ENCODE measurements around the gene SH3RF3.
"Not testable (repeated sequence)": the region's sequence is repeated elsewhere in the genome, so short reads cannot be mapped to it uniquely, and the experiment has no call there.

The SH3RF3 gene

GRCh38 chr2:109159096-109159495, 30.1 kb downstream of the SH3RF3 start:
- DNase-seq (ENCODE audit: low spot score) = no peak

- no peak for DNase-seq (ENCODE audit: low spot score)
These were observed 31.9 kb downstream of the SH3RF3 start for GRCh38 chr2:109160714-109161440.

DNA sequence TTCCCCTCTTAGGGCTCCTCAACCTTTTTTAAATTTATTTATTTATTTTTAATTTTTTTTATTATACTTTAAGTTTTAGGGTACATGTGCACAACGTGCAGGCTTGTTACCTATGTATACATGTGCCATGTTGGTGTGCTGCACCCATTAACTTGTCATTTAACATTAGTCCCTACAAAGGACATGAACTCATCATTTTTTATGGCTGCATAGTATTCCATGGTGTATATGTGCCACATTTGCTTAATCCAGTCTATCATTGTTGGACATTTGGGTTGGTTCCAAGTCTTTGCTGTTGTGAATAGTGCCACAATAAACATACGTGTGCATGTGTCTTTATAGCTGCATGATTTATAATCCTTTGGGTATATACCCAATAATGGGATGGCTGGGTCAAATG, 33.4 kb downstream of the SH3RF3 start:
- DNase-seq (ENCODE audit: low spot score) = not testable (repeated sequence)

GRCh38 chr2:109162999-109163398, 34.0 kb downstream of the SH3RF3 start:
- DNase-seq (ENCODE audit: low spot score) = no peak

DNA sequence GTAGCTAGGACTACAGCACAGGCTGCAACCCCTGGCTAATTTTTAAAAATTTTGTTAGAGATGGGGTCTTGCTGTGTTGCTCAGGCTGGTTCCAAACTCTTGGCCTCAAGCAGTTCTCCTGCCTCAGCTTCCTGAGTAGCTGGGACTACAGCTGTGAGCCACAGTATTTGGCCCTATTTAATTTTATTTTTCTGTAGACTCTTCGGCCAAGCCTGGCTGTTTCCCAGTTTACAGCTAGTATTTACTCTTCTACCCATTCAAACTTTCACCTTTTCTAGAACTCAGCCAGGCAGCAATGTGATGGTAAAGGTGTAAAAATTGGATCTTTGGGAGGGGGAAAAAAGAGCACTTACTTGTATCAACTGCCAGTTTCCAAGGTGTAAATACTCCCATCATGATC, 35.3 kb downstream of the SH3RF3 start:
- DNase-seq (ENCODE audit: low spot score) = no peak

GRCh38 chr2:109164739-109165221, 35.8 kb downstream of the SH3RF3 start:
- no peak for DNase-seq (ENCODE audit: low spot score)

DNA sequence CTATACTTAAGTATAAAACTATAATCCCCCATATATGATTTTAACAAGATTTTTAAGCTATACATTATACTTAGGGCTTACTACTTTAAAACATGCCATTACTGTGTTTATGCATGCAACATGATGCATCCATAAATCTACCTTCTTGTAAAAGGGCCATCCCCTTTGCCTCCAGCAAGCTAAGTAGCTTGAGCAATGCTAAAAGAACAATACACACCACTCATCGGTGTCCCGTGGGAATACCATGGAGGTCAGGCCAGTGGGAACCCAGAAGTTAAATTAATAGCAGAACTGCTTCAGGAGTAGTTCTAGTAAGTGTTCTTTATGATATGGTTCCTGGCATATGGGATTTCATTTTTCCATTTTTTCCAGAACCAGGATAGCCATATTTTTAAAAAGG, 37.8 kb downstream of the SH3RF3 start:
- DNase-seq (ENCODE audit: low spot score) = no peak

GRCh38 chr2:109168086-109168485, 39.1 kb downstream of the SH3RF3 start:
- DNase-seq (ENCODE audit: low spot score) = no peak

- no peak for DNase-seq (ENCODE audit: low spot score)
These were observed 39.7 kb downstream of the SH3RF3 start for GRCh38 chr2:109168716-109169115.

- no peak for DNase-seq (ENCODE audit: low spot score)
These were observed 41.6 kb downstream of the SH3RF3 start for GRCh38 chr2:109170645-109171044.

DNA sequence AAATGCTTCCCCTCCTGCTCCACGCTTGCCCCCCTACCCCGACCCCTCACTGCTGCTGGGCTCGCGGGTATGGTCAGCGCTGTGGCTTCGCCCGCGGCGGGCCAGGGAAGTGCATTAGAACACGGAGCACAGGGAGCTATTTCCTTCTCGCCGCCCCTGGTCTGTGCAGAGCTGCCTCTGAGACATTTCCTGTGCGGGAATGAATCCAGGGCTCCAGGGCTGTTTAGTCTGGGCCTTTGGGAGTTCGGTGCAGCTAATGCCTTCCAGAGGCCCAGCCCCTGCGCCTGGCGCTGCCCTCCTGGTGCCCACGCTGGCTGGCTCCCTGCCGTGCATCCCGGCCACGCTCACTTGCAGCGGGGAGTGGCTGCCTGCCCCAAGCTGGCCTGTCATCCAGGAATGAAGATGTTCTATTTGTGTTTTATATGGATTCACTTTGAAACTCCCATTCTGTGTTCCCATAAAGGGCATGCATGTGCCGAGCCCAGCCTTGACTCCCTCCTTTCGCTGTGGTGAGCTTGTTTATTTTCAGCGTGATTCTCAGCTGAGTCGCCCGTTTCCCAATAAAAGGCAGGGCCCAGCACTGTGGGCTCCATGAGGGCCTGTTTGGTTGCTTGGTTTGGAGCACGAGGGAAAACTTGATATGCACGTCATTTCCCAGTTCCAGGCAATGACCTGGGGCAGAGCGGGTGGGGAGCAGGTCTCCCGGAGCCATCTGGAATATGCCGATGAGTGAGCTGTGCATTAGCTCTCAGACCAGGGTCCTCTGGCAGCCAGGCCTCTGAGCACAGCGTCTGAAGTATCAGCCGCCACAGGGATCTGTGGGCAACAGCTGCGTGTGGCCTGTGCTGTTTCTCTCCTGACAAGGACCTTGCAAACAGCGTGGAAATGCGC, 42.7 kb downstream of the SH3RF3 start:
- DNase-seq (ENCODE audit: low spot score) = no peak

GRCh38 chr2:109172556-109173105, 43.6 kb downstream of the SH3RF3 start:
- DNase-seq (ENCODE audit: low spot score) = no peak

GRCh38 chr2:109173311-109174171, 44.5 kb downstream of the SH3RF3 start:
- DNase-seq (ENCODE audit: low spot score) = no peak

DNA sequence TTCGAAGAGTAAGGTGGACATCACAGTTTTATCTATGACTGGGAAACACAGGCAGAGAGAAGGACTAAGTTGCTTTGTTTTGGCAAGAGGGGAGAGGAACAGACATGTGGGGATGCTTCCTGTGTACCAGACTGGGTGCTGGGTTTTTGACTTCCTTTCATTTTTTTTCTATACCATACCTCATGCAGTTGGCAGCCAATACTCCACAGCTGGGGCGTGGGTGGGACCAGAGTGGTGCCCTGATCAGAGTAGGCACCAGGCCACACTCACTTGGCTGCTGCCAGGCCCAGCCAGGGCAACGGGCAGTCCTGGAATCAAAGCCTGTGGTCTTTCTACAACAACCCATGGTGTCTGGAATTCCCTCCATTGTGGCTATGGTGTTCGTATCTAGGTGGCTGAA, 45.2 kb downstream of the SH3RF3 start:
- peak; percentile 5 for DNase-seq (ENCODE audit: low spot score)

DNA sequence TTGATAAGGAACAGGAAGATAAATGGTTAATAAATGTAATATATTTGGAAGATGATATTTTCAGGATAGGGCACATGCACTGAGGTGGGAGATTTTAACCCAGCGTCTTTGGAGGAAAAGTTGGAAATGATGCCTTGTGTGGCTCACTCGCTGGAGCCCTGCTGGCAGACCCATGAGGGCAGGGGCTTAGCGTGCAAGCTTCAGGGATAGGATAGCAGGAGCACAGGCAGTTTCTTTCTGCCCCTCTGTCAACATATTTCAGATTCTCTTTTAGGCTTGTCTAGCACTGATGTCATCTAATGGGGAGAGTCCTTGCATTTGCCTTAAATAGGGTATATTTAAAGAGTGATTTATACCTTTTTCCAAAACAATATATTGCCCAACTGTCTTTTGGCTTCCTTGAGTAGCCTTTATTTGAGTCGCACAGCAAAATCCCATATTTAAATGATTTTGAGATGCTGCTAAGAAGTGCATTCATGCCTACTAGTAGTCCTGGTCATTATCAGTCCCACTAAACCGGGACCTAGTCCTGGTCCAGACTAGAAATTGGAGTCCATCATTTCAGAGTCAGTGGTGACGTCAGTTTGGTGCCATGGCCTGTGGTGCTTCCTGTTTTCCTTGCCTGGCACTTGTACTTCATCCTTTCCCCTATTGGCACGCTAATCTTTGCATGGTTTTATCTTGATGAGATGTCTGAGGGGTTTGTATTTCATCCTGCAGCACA, 45.8 kb downstream of the SH3RF3 start:
- no peak for DNase-seq (ENCODE audit: low spot score)

DNA sequence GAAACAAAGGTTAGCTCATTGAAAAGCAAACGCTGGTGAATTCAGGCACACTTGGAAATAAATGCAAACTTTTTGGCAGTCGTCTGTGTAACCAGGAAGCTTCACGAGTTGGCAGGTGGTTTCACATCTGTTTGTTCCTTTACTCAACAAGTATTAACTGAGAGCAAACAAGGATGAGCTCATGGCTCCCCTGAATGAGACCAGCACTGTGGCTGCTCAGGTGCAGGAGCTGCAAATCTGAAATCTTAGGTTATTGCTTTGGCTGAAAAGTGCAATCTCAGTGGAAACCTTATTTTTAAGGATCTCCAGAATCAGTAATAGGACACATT, 46.3 kb downstream of the SH3RF3 start:
- DNase-seq (ENCODE audit: low spot score) = no peak

DNA sequence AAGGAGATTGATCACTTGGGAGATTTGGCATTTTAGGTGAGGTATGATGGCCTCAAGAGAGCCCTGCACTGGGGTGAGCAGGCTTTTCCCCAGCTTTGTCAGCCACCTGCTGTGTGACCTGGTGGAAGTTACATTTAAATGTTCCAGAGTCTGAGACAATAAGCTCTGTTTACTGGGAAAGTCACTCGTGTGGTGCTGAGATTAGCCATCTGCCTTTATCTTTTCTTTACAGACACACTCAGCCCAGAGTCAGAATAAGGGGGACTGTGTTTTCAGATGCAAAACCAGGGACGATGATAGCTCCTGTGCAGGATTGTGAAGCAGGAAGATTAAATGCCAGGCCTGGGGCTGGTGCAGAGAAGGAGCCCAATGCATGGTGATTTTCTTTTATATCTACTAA, 47.9 kb downstream of the SH3RF3 start:
- DNase-seq (ENCODE audit: low spot score) = no peak

DNA sequence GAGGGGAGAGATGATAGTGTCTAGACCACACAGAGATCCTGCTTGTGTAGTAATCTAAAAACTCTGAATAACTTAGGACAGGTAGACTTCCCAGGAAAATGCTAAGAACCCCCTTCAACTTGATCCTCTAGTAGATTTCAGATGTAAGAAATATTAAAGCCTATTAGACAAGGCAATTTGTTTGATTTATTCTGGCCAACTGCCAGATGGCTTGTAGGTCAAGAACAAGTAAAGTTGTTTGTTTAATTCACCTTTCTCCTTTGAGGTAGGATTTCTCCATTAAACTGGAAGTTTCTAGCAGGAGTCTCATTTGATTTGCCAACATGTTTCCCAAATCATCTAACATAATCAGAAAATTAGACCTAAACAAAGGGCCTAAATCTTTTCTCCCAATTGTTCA, 48.6 kb downstream of the SH3RF3 start:
- DNase-seq (ENCODE audit: low spot score) = no peak

GRCh38 chr2:109178968-109179367, 50.0 kb downstream of the SH3RF3 start:
- DNase-seq (ENCODE audit: low spot score) = no peak

- DNase-seq (ENCODE audit: low spot score) = no peak
These were observed 51.8 kb downstream of the SH3RF3 start for GRCh38 chr2:109180786-109181185.

DNA sequence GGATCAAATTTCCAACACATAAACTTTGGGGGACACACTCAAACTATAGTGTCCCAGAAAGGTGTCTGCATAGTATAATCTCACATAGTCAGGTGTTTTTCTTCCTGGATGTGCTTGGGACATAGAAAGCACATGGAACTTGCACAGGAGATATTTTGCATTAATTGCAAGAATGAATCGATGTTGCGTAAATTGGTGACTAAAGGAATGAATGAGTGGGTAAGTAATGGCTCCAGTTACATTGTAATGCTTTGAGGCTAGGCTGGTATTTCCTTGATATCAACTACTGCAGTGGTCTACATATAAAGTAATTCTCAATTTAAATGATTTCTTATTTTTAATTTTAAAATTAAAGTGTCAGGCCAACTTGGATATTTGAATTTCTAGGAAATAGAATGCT, 53.4 kb downstream of the SH3RF3 start:
- DNase-seq (ENCODE audit: low spot score) = no peak
